ENCODE results near the gene LASP1NB.

- no peak for TF ChIP-seq POLR2A (IDR thresholded peaks at IDR 0.05)
- no peak for TF ChIP-seq CTCF (IDR thresholded peaks at IDR 0.05)
- no peak for TF ChIP-seq POLR2AphosphoS5 (IDR thresholded peaks at IDR 0.05)
- TF ChIP-seq EP300 (IDR thresholded peaks at IDR 0.05) = no peak
These were observed 6.5 kb upstream of the LASP1NB start for GRCh38 chr17:38918916-38919315.

All from upper lobe of left lung (tissue), 4 donors.